SK-MEL-5 (cell line): ENCODE measurements around the gene AHSA1. TPM values are rescaled to one million over a fixed set of nuclear protein-coding genes. Genes with fewer than 3 reads are reported as not detected.

Source experiments
- DNase-seq: peaks from one replicate; pipeline ENCODE4 v3.0.0-alpha.2; 2016; ENCODE audit warnings: low read depth, low spot score
- in situ Hi-C: cut with HindIII; loops from 2 replicates; pipeline ENCODE4 v1.10.0; 2016; ENCODE audit warnings: low sequenced_read_pairs, high pct_unique_total_duplicates, low pct_unique_long_range_greater_than_20kb
- small RNA-seq, 2 experiments: library from RNA; depleted of rRNA; stranded (forward); fragments of <200 nt; gene quantifications; one replicate each; pipeline ENCODE3, GENCODE V24; 2014
- total RNA-seq: library from RNA; depleted of rRNA; stranded (reverse); fragments of >200 nt; shearing (Covaris generic); gene quantifications from 2 replicates; pipeline ENCODE4 v1.2.3, GENCODE V29; 2014; rRNA removed

AHSA1 gene
- total RNA-seq, 1 experiment from 2014 or later: 192 TPM

GRCh38 chr14:77498120-77498979 is 40.5 kb downstream of the AHSA1 start, which contains the start of gene ISM2:
ISM2 (minus strand) TSS chr14:77498816; CDS start chr14:77498793, 23 bp downstream.
- in situ Hi-C loops: no loop called here

GRCh38 chr14:77498984-77499527 is 41.2 kb downstream of the AHSA1 start:
- in situ Hi-C loops: no loop called here
- no peak for DNase-seq

More at GRCh38 chr14:77498120-77498979, 40.5 kb downstream of the AHSA1 start, which contains the start of gene ISM2:
- DNase-seq: no peak

- DNase-seq: no peak
- in situ Hi-C loops: no loop called here
Measured at GRCh38 chr14:77502109-77502782, 44.4 kb downstream of the AHSA1 start.

GRCh38 chr14:77503138-77503537 is 45.2 kb downstream of the AHSA1 start:
- in situ Hi-C loops: no loop called here
- DNase-seq: no peak

GRCh38 chr14:77505031-77505430 is 47.1 kb downstream of the AHSA1 start:
- in situ Hi-C loops: no loop called here
- DNase-seq: no peak

GRCh38 chr14:77507762-77508161 is 49.9 kb downstream of the AHSA1 start:
- no peak for DNase-seq
- in situ Hi-C loops: no loop called here

- no peak for DNase-seq
- in situ Hi-C loops: no loop called here
Measured at GRCh38 chr14:77508249-77508648, 50.4 kb downstream of the AHSA1 start.

GRCh38 chr14:77508876-77509275 is 51.0 kb downstream of the AHSA1 start:
- no peak for DNase-seq
- in situ Hi-C loops: no loop called here

- no peak for DNase-seq
- in situ Hi-C loops: no loop called here
Measured at GRCh38 chr14:77509366-77509765, 51.5 kb downstream of the AHSA1 start.

- in situ Hi-C loops: no loop called here
- no peak for DNase-seq
Measured at GRCh38 chr14:77511486-77512162, 53.7 kb downstream of the AHSA1 start.

GRCh38 chr14:77516126-77516525 is 58.2 kb downstream of the AHSA1 start:
- in situ Hi-C loops: no loop called here

More at GRCh38 chr14:77516126-77516525, 58.2 kb downstream of the AHSA1 start:
- DNase-seq: no peak

Small RNA genes lying within 50 kb of the gene (small RNA-seq; reads per million reads assigned to genes)
- gene RF00404: 0 reads per million in 2 experiments

Other genes starting within 250 kb of the AHSA1 start
- gene NGB, start 186.9 kb upstream of the AHSA1 start, total RNA-seq: not detected in 2 replicates
- 22.2 and 23.8 TPM in 2 replicates for gene POMT2, start 137.2 kb upstream of the AHSA1 start, total RNA-seq
- 51.3 and 67.4 TPM in 2 replicates for gene GSTZ1, start 137.1 kb upstream of the AHSA1 start, total RNA-seq
- 22.2 and 22.6 TPM in 2 replicates for gene TMED8, start 81.0 kb upstream of the AHSA1 start, total RNA-seq
- 1.4 and 2.0 TPM in 2 replicates for gene SAMD15, start 80.7 kb upstream of the AHSA1 start, total RNA-seq
- gene NOXRED1, start 34.6 kb upstream of the AHSA1 start, total RNA-seq: 0.21 and 0.24 TPM in 2 replicates
- gene VIPAS39, start 492 bp upstream of the AHSA1 start, total RNA-seq: 21.8 and 26.4 TPM in 2 replicates
- 0.19 and 0.79 TPM in 2 replicates for gene ISM2, start 40.7 kb downstream of the AHSA1 start, total RNA-seq
- gene SPTLC2, start 158.5 kb downstream of the AHSA1 start, total RNA-seq: 16.1 and 16.6 TPM in 2 replicates
- 13.4 and 16.7 TPM in 2 replicates for gene ALKBH1, start 249.9 kb downstream of the AHSA1 start, total RNA-seq